ENCODE data around the gene LY9. TPM values are rescaled to one million over a fixed set of nuclear protein-coding genes. Genes with fewer than 3 reads are reported as not detected.

Gene LY9
- total RNA-seq, 4 donors from 2014 or later: 0.23 to 1.6 (median 0.84) TPM

- 82 to 83% methylated on average over 3 of the region's 3 CpGs for WGBS, 2 donors
- no peak for DNase-seq (ENCODE audit: low spot score in 2 of 2)
- no peak overlapping the region for H3K4me3 ChIP-seq (ENCODE audit: low read depth, poor library complexity, severe bottlenecking)
- TF ChIP-seq CTCF (IDR thresholded peaks at IDR 0.05) (no peak), POLR2A (IDR thresholded peaks at IDR 0.05) (no peak)
- intact Hi-C loops (cut with DNase I; ENCODE audit: low total_unique reads): loop anchor here (10.0 kb wide), 2 partner anchors 119 to 161 kb away; partner anchors contain the start of gene ITLN2
Measured at GRCh38 chr1:160835751-160836150, 39.8 kb downstream of the LY9 start.

- 59 to 72% methylated on average over 3 of the region's 3 CpGs for WGBS, 2 donors
- TF ChIP-seq POLR2A (IDR thresholded peaks at IDR 0.05): no peak
- no peak for TF ChIP-seq CTCF (IDR thresholded peaks at IDR 0.05)
- intact Hi-C loops (cut with DNase I; ENCODE audit: low total_unique reads): loop anchor here (10.0 kb wide), 2 partner anchors 118 to 162 kb away; partner anchors contain the start of gene ITLN2
- DNase-seq (ENCODE audit: low spot score in 2 of 2): no peak
- no peak overlapping the region for H3K4me3 ChIP-seq (ENCODE audit: low read depth, poor library complexity, severe bottlenecking)
Measured at GRCh38 chr1:160836561-160836960, 40.6 kb downstream of the LY9 start.

- 56% methylated on average over 4 of the region's 4 CpGs for WGBS, 2 donors
- no peak overlapping the region for H3K4me3 ChIP-seq (ENCODE audit: low read depth, poor library complexity, severe bottlenecking)
- TF ChIP-seq CTCF (IDR thresholded peaks at IDR 0.05): no peak
- TF ChIP-seq POLR2A (IDR thresholded peaks at IDR 0.05): no peak
- intact Hi-C loops (cut with DNase I; ENCODE audit: low total_unique reads): loop anchor here (10.0 kb wide), 2 partner anchors 118 to 162 kb away; partner anchors contain the start of gene ITLN2
- no peak for DNase-seq (ENCODE audit: low spot score in 2 of 2)
Measured at GRCh38 chr1:160836981-160837557, 41.1 kb downstream of the LY9 start.

- intact Hi-C loops (cut with DNase I; ENCODE audit: low total_unique reads): loop anchor here (10.0 kb wide), 2 partner anchors 117 to 163 kb away; partner anchors contain the start of gene ITLN2
- H3K4me3 ChIP-seq (ENCODE audit: low read depth, poor library complexity, severe bottlenecking): no peak overlapping the region
- TF ChIP-seq CTCF (IDR thresholded peaks at IDR 0.05) (no peak), POLR2A (IDR thresholded peaks at IDR 0.05) (no peak)
- WGBS, 2 donors: 47 to 65% methylated on average over 8 to 9 of the region's 9 CpGs
- peak in 1 of 2 donors; percentile 88 for DNase-seq (ENCODE audit: low spot score in 2 of 2)
Measured at GRCh38 chr1:160837558-160838205, 41.7 kb downstream of the LY9 start.

- intact Hi-C loops (cut with DNase I; ENCODE audit: low total_unique reads): loop anchor here (10.0 kb wide), 2 partner anchors 116 to 164 kb away; partner anchors contain the start of gene ITLN2
Measured at GRCh38 chr1:160838888-160839287, 42.9 kb downstream of the LY9 start.

More at GRCh38 chr1:160838888-160839287, 42.9 kb downstream of the LY9 start:
- TF ChIP-seq POLR2A (IDR thresholded peaks at IDR 0.05): no peak
- TF ChIP-seq CTCF (IDR thresholded peaks at IDR 0.05): no peak
- no peak overlapping the region for H3K4me3 ChIP-seq (ENCODE audit: low read depth, poor library complexity, severe bottlenecking)
- DNase-seq (ENCODE audit: low spot score in 2 of 2): no peak
- 82 to 86% methylated on average over 7 of the region's 7 CpGs for WGBS, 2 donors

Data from lower leg skin (tissue), 4 donors.